Transverse colon (tissue), 4 donors: Measurements from ENCODE around the gene NDUFA3. TPM values are rescaled to one million over a fixed set of nuclear protein-coding genes. Genes with fewer than 3 reads are reported as not detected.
"Not testable (repeated sequence)": the region's sequence is repeated elsewhere in the genome, so short reads cannot be mapped to it uniquely, and the experiment has no call there.

Experiments used
- DNase-seq: peaks from one replicate; pipeline ENCODE4 v3.0.0-alpha.2; 2019
- H3K27ac ChIP-seq, 4 donors: fragments of 200-600 bp; sonication (generic); 2 replicates each; pipeline ENCODE4 v1.5.1; 2016 to 2018; ENCODE audit warnings: inconsistent platforms in 4 of 4
- H3K27me3 ChIP-seq: fragments of 200-600 bp; sonication (generic); 2 replicates; pipeline ENCODE4 v1.5.1; 2017; ENCODE audit warnings: inconsistent platforms
- H3K36me3 ChIP-seq, 4 donors: fragments of 200-600 bp; sonication (generic); 2 replicates each; pipeline ENCODE4 v1.5.1; 2017 to 2019; ENCODE audit warnings: inconsistent platforms in 4 of 4
- H3K4me1 ChIP-seq, 4 donors: fragments of 200-600 bp; sonication (generic); 2 replicates each; pipeline ENCODE4 v1.5.1; 2017 to 2020; ENCODE audit warnings: inconsistent platforms in 4 of 4
- H3K4me3 ChIP-seq, 4 donors: fragments of 200-600 bp; sonication (generic); 1 replicate in 1 of 4; 2 replicates in 3 of 4; pipeline versions ENCODE4 v1.5.1 to v1.6.1; 2017 to 2019; ENCODE audit warnings: inconsistent platforms in 4 of 4
- H3K9me3 ChIP-seq, 2 donors: fragments of 200-600 bp; sonication (generic); 2 replicates each; pipeline ENCODE4 v1.5.1; 2017 to 2019; ENCODE audit warnings: inconsistent platforms in 2 of 2
- CTCF ChIP-seq, 5 experiments: fragments of 200-600 bp in 3 of 5; fragments of 450-650 bp in 2 of 5; sonication (generic) in 3 of 5; IDR thresholded peaks; 1 replicate in 2 of 5; 2 replicates in 3 of 5; pipeline ENCODE4 v1.5.1; 2016 to 2017; ENCODE audit warnings: antibody characterized with exemption in 5 of 5, inconsistent platforms in 3 of 5, mild to moderate bottlenecking in 2 of 5, moderate library complexity in 1 of 5
- EP300 ChIP-seq: sonication (generic); formaldehyde crosslinking; IDR thresholded peaks from one replicate; pipeline ENCODE4 v1.6.1; 2017; ENCODE audit warnings: antibody characterized with exemption, low read depth
- POLR2A ChIP-seq: fragments of 450-650 bp; IDR thresholded peaks from one replicate; pipeline ENCODE4 v1.6.1; 2016; ENCODE audit warnings: antibody characterized with exemption, mild to moderate bottlenecking, moderate library complexity
- POLR2AphosphoS5 ChIP-seq, 3 donors: sonication (generic); formaldehyde crosslinking; IDR thresholded peaks; one replicate each; pipeline ENCODE4 v1.6.1; 2016; ENCODE audit warnings: antibody characterized with exemption in 3 of 3
- WGBS, 2 donors: methylation state at CpG; one replicate each; pipeline ENCODE4 v1.1.5; 2018; ENCODE audit warnings: low coverage in 1 of 2; 5-methylcytosine and 5-hydroxymethylcytosine counted together
- in situ Hi-C, 4 donors: fragments of 200-750 bp; cut with MboI; loops; one replicate each; pipeline versions ENCODE4 v1.15.0 to v1.15.1; 2017; ENCODE audit warnings: low sequenced_read_pairs in 3 of 4, low pct_ligation_motif_present in 1 of 4, low pct_unique_long_range_greater_than_20kb in 1 of 4
- intact Hi-C: fragments of 100-400 bp; cut with DNase I; formaldehyde crosslinking; loops from one replicate; pipeline ENCODE4 v1.15.1; 2023; ENCODE audit warnings: low total_unique reads
- total RNA-seq, 4 donors: library from RNA; depleted of rRNA; stranded (reverse); fragments of >200 nt; gene quantifications; one replicate each; pipeline ENCODE4 v1.1.0, GENCODE V29; 2016

NDUFA3 gene
- total RNA-seq, 4 donors from 2014 or later: 25.4 to 316 (median 97.3) TPM

- H3K4me3 ChIP-seq: peak overlapping the region in 2 of 4 donors; percentile 4 to 56
- peaks cover 3% of the 10 kb centered on the region for H3K27me3 ChIP-seq
- peaks cover 7 to 19% (median 8%) of the 10 kb centered on the region in 4 donors for H3K4me1 ChIP-seq
- H3K27ac ChIP-seq: peak overlapping the region in 3 of 4 donors; percentile 11 to 77 (median 58)
- H3K9me3 ChIP-seq: no peaks in the 10 kb centered on the region
- H3K36me3 ChIP-seq: no peaks in the 10 kb centered on the region
- in situ Hi-C loops (no loop called here), intact Hi-C loops (no loop called here)
- 4 to 5% methylated on average over 5 to 14 of the region's 14 CpGs for WGBS, 2 donors
- TF ChIP-seq POLR2AphosphoS5 (IDR thresholded peaks at IDR 0.05) (no peak), CTCF (IDR thresholded peaks at IDR 0.05) (no peak), EP300 (no peak), POLR2A (no peak)
- DNase-seq: peak; percentile 42
Observed at GRCh38 chr19:54096617-54097106, 6.0 kb upstream of the NDUFA3 start.

GRCh38 chr19:54099190-54099902 lies 3.3 kb upstream of the NDUFA3 start:
- no peak overlapping the region for H3K4me3 ChIP-seq
- H3K9me3 ChIP-seq: no peaks in the 10 kb centered on the region
- peaks cover 3% of the 10 kb centered on the region for H3K27me3 ChIP-seq
- TF ChIP-seq EP300: no peak
- no peak for TF ChIP-seq POLR2AphosphoS5 (IDR thresholded peaks at IDR 0.05)
- TF ChIP-seq POLR2A: no peak
- no peak for TF ChIP-seq CTCF (IDR thresholded peaks at IDR 0.05)
- WGBS, 2 donors: 87 to 96% methylated on average over 4 to 12 of the region's 12 CpGs
- H3K4me1 ChIP-seq: peaks cover 8 to 37% (median 18%) of the 10 kb centered on the region in 4 donors
- intact Hi-C loops (no loop called here), in situ Hi-C loops (no loop called here)
- H3K36me3 ChIP-seq: no peaks in the 10 kb centered on the region
- no peak overlapping the region for H3K27ac ChIP-seq
- DNase-seq: no peak

- H3K27me3 ChIP-seq, in situ Hi-C loops, H3K27ac ChIP-seq, H3K9me3 ChIP-seq, H3K36me3 ChIP-seq, H3K4me3 ChIP-seq, DNase-seq, intact Hi-C loops: not testable (repeated sequence)
- 75% methylated on average over 9 of the region's 9 CpGs; no CpG with 5 or more reads in 1 of the 2 donors for WGBS, 2 donors
- peaks cover 8 to 41% (median 18%) of the 10 kb centered on the region in 4 donors for H3K4me1 ChIP-seq
Observed at GRCh38 chr19:54099903-54100255, 2.8 kb upstream of the NDUFA3 start.

GRCh38 chr19:54100561-54100960 lies 2.1 kb upstream of the NDUFA3 start, which contains the start of gene OSCAR:
Gene OSCAR, minus strand, starts transcription at chr19:54100803. Its CDS starts 11 bp downstream, at chr19:54100792.
- Histone ChIP-seq H3K27ac (no peak within 1 kb of the TSS), H3K9me3 (no peaks in the 10 kb centered on the region), H3K27me3 (no peaks in the 10 kb centered on the region), H3K4me1 (peaks cover 6 to 37% (median 16%) of the 10 kb centered on the region in 4 donors), H3K36me3 (no peaks in the 10 kb centered on the region), H3K4me3 (no peak within 1 kb of the TSS)
- intact Hi-C loops (no loop called here), in situ Hi-C loops (no loop called here)
- DNase-seq: no peak
- 40 to 63% methylated on average over 1 to 5 of the region's 5 CpGs for WGBS, 2 donors
- no peak for TF ChIP-seq POLR2AphosphoS5 (IDR thresholded peaks at IDR 0.05)
- TF ChIP-seq POLR2A: no peak
- TF ChIP-seq CTCF (IDR thresholded peaks at IDR 0.05): no peak
- TF ChIP-seq EP300: no peak
